Activated CD4-positive, alpha-beta T cell treated with anti-CD3 and anti-CD28 coated beads, Interleukin-10, Interleukin-2, amounts not matched to agents 100 ng/mL and 50 ng/mL, durations not matched to agents 16 hours and 8 hours (primary cell): ENCODE data around the gene AREG.

ENCODE experiments used
- DNase-seq: peaks from one replicate; pipeline ENCODE4 v3.0.0-alpha.2; 2020

AREG gene

GRCh38 chr4:74433541-74434172, 11.3 kb upstream of the AREG start:
- no peak for DNase-seq

DNA sequence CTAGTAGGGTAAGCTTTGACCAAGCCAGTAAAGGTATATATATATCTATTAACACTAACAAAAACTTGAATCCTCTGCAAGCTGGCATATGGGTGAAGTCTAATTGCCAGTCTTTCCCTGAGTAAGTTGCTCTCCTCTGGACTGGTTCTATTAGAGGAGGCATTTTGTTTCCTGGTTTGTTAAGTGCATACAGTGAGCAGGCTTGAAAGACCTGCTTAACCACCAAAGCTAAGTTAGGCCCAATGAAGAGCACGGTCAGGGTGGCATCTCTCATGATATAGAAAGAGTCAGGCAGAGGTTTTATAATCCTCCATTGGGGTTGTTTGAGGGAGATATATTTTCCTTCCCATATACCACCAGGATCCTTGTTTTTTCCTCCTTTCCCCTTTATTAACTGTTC, 9.6 kb upstream of the AREG start:
- no peak for DNase-seq

- no peak for DNase-seq
Measured at GRCh38 chr4:74437866-74438265, 7.1 kb upstream of the AREG start.

DNA sequence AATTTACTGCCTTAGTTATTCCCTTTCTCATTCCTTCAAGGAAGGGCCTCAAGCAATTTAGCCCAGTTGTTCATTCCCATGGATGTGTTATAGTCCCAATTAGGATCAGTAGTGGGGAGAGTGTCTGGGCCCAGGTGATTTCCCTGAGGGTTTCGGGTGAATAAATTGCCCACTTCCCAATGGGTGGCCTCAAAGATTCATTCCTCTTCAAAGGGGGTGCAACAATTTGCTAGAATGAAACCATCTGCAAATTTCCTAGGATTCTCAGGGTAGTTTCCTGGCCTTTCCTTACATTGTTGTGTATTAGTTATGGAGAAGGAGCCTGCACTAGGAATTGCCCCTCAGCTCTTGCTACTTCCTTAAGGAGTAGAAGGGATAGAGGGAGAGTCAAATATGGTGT, 6.3 kb upstream of the AREG start:
- no peak for DNase-seq

GRCh38 chr4:74439952-74440351, 5.0 kb upstream of the AREG start:
- no peak for DNase-seq

DNA sequence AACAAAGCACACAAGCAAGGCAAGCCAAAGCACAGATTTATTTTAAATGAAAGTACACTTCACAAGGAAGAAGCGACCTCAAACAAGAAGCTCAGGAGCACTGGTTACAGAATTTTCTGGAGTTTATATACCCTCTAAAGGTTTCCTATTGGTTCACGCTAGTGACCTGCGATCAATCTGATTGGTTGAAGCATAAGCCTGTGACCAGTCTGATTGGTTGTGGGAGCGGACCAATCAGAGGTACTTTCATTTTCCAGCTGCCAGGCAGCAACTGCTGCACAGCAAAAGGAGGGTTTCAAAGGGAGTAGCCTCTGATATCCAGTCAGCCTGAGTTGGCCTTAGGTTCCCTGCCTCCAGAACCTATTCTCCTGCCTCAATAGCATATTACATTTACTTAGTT, 4.6 kb upstream of the AREG start:
- DNase-seq, result no peak

- DNase-seq, result no peak
Measured at GRCh38 chr4:74441744-74442143, 3.2 kb upstream of the AREG start.

- DNase-seq, result no peak
Measured at GRCh38 chr4:74446193-74446868, 1.4 kb downstream of the AREG start.

GRCh38 chr4:74446896-74447295, 2.0 kb downstream of the AREG start:
- no peak for DNase-seq

DNA sequence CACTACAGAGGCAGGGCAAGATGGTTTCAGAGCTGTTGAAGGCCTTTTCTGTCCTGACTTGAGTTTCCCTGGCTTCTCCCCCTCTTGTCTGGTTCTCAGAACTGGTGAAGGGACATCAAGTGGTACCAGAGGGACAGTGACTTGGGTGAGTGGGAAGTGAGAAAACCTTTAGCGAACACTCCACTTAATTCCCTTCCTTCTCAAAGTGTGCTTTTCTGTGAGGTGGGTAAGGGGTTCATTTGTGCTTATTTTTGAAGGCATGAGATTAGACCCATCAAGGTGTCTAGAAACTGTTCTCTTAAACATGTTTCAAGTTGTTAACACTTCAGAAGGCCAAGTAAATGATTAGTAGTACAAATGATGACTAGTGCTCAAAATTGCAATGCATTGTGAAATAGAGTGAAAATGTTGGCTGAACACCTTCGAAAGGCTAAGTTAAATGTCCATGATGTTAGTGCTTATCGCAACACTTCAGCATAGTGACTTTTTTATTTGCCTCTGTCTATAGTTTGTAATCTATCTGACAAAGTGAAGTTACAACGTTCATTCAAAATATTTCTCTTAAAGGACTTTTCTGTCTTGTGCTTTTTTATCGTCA, 2.8 kb downstream of the AREG start:
- DNase-seq, result no peak

- no peak for DNase-seq
Measured at GRCh38 chr4:74449571-74450297, 4.8 kb downstream of the AREG start.

DNA sequence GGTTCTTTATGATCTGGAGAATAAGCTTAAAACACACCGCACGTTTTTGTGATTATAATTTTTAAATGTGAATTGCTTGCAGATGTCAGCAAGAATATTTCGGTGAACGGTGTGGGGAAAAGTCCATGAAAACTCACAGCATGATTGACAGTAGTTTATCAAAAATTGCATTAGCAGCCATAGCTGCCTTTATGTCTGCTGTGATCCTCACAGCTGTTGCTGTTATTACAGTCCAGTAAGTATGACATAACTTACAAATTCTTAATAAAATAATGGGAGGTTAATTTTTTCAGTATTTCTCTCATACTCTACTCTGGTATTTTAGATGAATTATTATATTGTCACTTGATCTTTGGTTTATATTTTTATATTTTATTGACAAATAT, 5.4 kb downstream of the AREG start:
- DNase-seq, result no peak

GRCh38 chr4:74451214-74451661, 6.3 kb downstream of the AREG start:
- no peak for DNase-seq

DNA sequence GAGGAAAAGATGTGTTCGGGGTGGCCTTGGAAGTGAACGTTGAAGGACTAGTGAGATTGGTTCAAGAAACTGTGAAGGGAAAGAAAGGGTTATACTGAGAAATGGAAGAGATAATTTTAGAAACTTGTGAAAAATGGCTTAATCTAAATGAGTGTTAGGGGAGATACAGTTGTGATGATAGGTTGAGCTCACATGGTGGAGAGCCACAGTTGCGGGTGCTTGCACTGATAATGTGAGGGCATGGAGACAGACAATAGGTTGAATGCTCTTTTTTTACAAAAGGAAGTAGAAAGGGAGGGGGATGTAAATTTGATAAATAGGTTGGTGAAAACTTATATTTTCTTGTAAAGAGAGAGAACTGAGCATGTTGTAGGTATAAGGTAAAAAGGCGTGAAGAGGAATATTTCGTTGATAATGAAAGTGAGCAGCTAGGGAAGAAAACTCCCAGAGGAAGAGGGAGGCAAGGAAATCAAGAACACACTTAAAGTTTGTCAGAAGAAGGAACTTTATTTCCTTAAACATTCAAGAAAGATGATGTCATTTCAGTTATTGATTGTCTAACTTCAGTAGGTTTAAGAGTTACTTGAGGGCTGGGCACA, 8.2 kb downstream of the AREG start:
- DNase-seq, result no peak

GRCh38 chr4:74453829-74454742, 9.2 kb downstream of the AREG start:
- no peak for DNase-seq

GRCh38 chr4:74455361-74456055, 10.6 kb downstream of the AREG start:
- no peak for DNase-seq

GRCh38 chr4:74456056-74456744, 11.3 kb downstream of the AREG start:
- no peak for DNase-seq

DNA sequence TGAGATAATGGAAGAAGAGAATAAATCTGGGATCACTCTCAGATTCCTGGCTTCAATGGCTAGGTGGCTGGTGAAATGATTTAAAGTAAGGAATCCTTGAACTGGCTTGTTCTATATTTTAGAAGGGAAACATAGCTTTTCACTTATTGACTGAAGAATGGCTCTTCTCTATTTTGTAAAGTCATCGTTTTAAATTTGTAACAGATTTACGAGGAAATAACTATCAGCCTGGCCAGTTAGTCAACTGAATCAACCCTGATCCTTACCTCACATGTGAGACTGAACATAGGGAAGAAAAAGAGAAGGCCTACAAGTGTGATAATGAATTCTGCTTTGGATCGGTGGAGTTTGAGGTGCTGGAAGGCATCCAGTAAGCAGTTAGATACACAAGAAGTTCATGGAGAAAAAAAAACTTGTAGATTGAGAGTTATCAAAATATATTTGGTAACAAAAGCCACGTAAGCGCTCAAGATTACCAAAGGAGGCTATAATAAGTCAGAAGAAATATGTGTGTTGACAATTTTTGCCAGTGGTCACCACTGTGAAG, 12.0 kb downstream of the AREG start:
- DNase-seq, result no peak

GRCh38 chr4:74460833-74461232, 15.9 kb downstream of the AREG start:
- DNase-seq, result no peak

DNA sequence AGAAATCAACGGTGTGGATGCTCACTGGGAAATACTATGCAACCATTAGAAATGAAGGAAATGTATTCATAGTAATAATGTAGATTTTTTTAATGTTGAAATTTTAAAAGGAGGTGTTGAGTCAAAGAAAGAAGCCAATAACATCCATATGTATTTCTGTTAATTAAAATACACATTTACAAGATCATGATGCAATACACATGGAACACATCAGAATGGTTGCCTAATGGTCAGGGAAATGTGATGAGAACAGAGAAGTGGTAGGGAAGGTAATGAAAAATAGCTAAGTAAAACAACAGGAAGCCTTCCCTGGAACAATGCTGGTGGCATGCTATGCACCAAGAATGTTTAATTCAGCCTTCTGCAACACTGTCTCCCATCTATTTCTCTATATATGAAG, 18.2 kb downstream of the AREG start:
- DNase-seq, result no peak

- no peak for DNase-seq
Measured at GRCh38 chr4:74464291-74464690, 19.4 kb downstream of the AREG start.
